ENCODE results near the gene TTC5.
"Not testable (repeated sequence)": the region's sequence is repeated elsewhere in the genome, so short reads cannot be mapped to it uniquely, and the experiment has no call there.

Gene TTC5

DNA sequence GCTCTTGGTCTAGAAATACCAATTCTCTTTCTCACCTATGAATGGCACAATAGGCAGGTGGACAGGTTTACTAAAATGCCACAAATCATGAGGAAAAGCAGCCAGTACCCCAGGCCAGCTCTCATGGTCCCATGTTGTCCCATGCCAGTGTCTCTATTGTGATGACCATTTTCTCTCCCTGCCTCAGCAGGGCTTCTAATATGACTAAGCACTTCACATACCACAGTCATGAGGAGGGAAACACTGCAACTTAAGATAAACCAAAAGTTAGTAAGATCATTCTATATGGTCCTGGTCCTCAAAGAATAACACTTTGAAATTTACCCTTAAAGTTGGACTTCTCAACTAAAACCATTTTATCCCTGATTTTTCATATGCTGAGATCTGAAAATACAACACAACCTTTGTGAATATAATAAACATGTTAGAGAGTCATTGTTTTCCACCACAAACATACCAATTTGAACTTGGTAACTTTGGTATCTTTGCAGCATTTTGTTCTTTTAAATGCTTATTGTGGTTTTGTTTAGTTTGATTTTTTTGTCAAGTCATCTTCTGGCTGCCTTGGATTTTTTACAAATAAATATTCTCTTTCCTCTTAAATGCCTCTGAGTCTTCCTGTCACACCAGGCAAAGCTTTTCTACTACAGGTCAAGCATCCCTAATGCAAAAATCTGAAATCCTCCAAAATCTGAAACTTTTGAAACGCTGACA is 3.6 kb downstream of the TTC5 start:
- DNase-seq (ENCODE audit: low read depth in 2 of 2): no peak

DNA sequence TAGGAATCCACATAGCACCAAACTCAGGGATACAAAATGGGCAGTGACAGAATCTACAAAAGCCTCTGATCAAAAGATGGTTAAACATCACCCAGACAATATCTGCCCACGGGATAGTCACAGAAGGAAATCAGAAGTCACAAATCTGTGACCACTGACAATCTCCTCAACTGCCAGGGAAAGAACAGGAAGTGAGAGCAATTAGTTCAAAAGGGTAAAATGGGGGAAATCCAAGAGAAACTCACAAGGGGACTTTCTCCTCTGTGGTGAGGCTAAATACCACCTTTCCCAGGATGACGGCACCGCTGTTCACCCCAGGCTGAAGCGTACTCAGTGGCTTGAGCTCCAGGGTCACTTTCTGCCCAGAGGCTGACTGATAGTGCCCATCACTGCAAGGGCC is 10.7 kb downstream of the TTC5 start:
- DNase-seq (ENCODE audit: low read depth in 2 of 2): no peak

DNA sequence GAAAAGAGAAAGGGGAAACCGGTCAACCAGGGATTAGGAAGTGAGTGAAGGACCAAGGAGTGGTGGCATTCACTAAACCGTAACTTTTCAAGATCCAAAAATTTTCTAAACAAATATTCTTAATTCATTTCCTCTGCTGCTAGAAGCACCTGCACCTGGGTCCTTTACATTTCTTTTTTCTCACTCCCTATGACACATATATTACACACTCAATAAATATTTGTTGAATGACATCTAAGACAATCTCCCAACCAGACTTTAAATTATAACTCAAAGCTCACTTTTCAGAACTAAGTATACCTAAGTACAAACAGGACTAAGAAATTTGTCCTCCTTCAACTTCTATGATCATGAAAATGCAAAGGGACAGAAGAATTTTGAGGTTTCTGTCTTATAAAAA is 11.1 kb downstream of the TTC5 start:
- no peak for DNase-seq (ENCODE audit: low read depth in 2 of 2)

DNA sequence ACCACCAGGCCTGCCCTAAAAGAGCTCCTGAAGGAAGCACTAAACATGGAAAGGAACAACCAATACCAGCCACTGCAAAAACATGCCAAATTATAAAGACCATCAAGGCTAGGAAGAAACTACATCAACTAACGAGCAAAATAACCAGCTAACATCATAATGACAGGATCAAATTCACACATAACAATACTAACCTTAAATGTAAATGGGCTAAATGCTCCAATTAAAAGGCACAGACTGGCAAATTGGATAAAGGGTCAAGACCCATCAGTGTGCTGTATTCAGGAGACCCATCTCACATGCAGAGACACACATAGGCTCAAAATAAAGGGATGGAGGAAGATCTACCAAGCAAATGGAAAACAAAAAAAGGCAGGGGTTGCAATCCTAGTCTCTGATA is 23.8 kb downstream of the TTC5 start:
- DNase-seq (ENCODE audit: low read depth in 2 of 2): not testable (repeated sequence)

DNA sequence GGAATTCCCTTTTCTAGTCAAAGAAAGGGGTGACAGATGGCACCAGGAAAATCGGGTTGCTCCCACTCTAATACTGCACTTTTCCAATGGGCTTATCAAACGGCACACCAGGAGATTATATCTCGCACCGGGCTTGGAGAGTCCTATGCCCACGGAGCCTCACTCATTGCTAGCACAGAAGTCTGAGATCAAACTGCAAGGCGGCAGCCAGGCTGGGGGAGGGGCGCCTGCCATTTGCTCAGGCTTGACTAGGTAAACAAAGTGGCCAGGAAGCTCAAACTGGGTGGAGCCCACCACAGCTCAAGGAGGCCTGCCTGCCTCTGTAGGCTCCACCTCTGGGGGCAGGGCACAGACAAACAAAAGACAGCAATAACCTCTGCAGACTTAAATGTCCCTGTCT is 25.5 kb downstream of the TTC5 start:
- not testable (repeated sequence) for DNase-seq (ENCODE audit: low read depth in 2 of 2)

DNA sequence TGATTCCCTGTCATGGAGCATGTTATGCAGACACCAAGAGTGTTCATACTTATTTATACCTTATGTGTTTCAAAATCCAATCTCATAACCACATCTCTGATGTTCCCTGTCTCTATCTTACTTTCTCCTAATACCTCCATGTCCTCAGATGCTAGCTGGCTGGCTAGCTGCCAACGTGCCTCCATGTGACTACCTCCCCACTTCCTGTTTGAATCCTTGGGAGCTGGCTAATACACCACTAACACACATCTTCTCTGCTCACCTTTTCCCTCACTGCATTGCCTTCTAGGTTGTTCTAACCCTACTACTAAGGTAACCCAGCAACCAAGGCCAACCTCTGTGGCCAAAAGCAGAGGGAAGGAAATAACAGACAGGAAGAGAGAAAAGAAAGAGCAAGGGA is 27.3 kb downstream of the TTC5 start:
- DNase-seq (ENCODE audit: low read depth in 2 of 2): no peak

DNA sequence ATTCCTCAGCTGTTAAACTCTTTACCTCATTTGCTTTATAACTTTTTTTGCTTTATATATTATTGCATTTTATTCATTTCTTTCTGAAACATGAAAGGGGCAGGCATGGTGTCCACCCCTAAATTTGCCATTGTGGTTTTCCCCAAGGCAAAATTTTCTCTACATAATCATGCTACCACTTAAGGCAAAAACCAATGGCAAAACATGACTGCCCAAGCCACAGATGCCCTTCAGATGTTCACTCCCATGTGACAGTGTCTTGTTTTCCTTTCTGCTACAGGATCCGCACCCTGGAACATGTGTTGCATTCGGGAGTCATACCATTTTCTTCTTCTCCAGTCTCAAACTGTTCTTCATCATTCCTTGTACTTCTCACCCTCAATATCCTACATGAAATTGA is 28.3 kb downstream of the TTC5 start:
- no peak for DNase-seq (ENCODE audit: low read depth in 2 of 2)

DNA sequence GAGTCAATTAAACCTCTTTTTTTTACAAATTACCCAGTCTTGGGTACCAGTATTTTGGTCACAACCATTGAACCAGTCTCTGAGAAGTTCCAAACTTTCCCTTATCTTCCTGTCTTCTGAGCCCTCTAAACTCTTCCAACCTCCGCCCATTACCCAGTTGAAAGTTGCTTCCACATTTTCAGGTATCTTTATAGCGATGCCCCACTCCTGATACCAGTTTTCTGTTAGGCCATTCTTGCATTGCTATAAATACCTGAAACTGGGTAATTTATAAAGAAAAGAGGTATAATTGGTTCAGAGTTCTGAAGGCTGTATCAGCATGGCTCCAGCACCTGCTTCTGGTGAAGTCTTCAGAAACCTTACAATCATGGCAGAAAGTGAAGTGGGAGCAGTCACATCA is 31.7 kb downstream of the TTC5 start:
- no peak for DNase-seq (ENCODE audit: low read depth in 2 of 2)

DNA sequence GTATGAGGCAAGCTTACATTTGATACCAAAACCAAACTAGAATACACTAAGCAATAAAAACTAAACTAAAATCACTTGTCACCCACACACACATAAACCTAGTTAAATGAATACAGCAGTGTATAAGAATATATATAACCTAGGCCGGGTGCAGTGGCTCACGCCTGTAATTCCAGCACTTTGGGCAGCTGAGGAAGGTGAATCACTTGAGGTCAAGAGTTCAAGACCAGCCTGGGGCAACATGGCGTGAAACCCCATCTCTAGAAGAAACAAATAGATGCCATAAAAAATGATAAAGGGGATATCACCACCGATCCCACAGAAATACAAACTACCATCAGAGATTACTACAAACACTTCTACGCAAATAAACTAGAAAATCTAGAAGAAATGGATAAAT is 41.4 kb downstream of the TTC5 start:
- not testable (repeated sequence) for DNase-seq (ENCODE audit: low read depth in 2 of 2)

DNA sequence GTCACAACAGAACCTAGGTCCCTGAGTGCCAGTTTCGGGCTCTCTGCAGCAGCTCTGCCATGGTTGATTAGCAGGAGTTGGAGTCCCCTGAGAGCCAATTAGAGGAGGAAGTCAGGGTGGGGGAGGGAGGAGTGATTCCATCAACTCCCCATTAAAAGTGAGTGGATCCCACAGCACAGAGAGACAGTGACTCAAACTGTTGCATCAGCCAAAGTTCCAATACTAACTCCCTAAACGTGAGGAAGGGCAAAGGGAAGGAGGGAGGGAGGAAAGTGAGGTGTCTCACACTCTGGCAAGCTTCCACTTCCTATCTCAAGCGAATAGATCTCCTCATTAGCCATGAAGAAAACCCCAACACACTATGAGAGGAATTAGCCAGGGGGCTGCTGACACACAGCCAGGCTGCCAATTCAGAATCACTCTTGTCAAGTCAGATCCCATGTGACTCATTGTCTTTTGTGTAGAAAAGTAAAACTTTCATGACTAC is 43.1 kb downstream of the TTC5 start:
- no peak for DNase-seq (ENCODE audit: low read depth in 2 of 2)

DNA sequence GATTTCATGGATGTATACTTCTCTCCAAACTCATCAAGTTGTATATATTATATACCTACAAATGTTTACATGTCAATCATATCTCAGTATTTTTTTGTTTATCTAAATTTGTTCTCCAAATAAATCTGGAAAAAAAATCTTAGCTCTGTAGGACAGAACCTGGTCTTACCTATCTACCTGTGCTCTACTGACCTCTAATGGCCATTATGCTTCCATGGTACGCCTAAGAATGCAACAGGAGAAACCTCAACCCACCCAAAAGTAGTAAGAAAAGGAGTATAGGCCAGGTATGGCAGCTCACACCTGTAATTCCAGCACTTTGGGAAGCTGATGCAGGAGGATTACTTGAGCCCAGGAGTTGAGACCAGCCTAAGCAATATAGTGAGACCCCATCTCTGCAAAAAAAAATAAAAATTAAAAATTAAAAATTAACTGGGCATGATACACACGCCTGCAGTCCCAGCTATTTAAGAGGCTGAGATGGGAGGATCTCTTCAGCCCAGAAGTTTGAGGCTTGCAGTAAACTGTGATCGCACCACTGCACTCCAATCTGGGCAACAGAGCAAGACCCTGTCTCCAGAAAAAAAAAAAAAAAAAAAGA is 58.0 kb downstream of the TTC5 start:
- DNase-seq (ENCODE audit: low read depth in 2 of 2): no peak

All from stimulated activated CD8-positive, alpha-beta memory T cell treated with anti-CD3 and anti-CD28 coated beads, Interleukin-2, amount 100 ng/mL, for 48 hours (primary cell).